SK-N-SH (cell line): ENCODE data around the gene PAWR. TPM values are rescaled to one million over a fixed set of nuclear protein-coding genes. Genes with fewer than 3 reads are reported as not detected.

Experiments
- CTCF ChIA-PET: fragments of 300-600, 350-600 bp; formaldehyde crosslinking; extraction: SDS; loops from one replicate; lab custom pipeline; 2021; lab: Yijun Ruan, JAX
- POLR2A ChIA-PET: fragments of 350-600 bp; sonication (Branson Sonifier 250); formaldehyde crosslinking; extraction: SDS; loops from one replicate; lab custom pipeline; 2020; ENCODE audit warnings: antibody characterized with exemption, inconsistent platforms; lab: Yijun Ruan, JAX
- DNase-seq: peaks from one replicate; pipeline ENCODE4 v3.0.0; 2012
- H2AFZ ChIP-seq: fragments of 200-600 bp; sonication (generic); 2 replicates; pipeline ENCODE4 v1.8.1; 2016; ENCODE audit warnings: antibody characterized with exemption, mild to moderate bottlenecking, low read depth
- H3F3A ChIP-seq: fragments of 200-600 bp; sonication (generic); replicated peaks from 2 replicates; pipeline ENCODE3; 2016; ENCODE audit warnings: antibody characterized with exemption, mild to moderate bottlenecking; ENCODE audit not compliant: insufficient read depth
- H3K27ac ChIP-seq, 2 experiments: fragments of 200-500 bp in 1 of 2; fragments of 200-600 bp in 1 of 2; sonication (Bioruptor generic) in 1 of 2; sonication (generic), shearing (Covaris generic) in 1 of 2; 2 replicates each; pipeline versions ENCODE4 v1.5.1 to v1.6.1; 2014 to 2016; ENCODE audit warnings: low read depth in 2 of 2, inconsistent platforms in 1 of 2, low read length in 1 of 2, mild to moderate bottlenecking in 1 of 2, mixed read lengths in 1 of 2
- H3K27me3 ChIP-seq: fragments of 200-600 bp; sonication (generic), shearing (Covaris generic); 2 replicates; pipeline ENCODE4 v1.6.1; 2016; ENCODE audit warnings: mixed run types; ENCODE audit not compliant: insufficient read depth
- H3K36me3 ChIP-seq, 2 experiments: fragments of 200-500 bp in 1 of 2; fragments of 200-600 bp in 1 of 2; sonication (Bioruptor generic) in 1 of 2; sonication (generic) in 1 of 2; replicated peaks in 1 of 2; 2 replicates each; pipeline versions ENCODE3 to v1.5.1; 2014 to 2016; ENCODE audit warnings: low read length in 1 of 2, mild to moderate bottlenecking in 1 of 2; ENCODE audit not compliant: insufficient read depth in 2 of 2, control insufficient read depth in 1 of 2
- H3K4me1 ChIP-seq, 2 experiments: fragments of 200-500 bp in 1 of 2; fragments of 200-600 bp in 1 of 2; sonication (Bioruptor generic) in 1 of 2; sonication (generic), shearing (Covaris generic) in 1 of 2; 2 replicates each; pipeline versions ENCODE4 v1.5.1 to v1.6.1; 2014 to 2016; ENCODE audit warnings: low read depth in 1 of 2, low read length in 1 of 2, mixed run types in 1 of 2; ENCODE audit not compliant: insufficient read depth in 2 of 2, control insufficient read depth in 1 of 2
- H3K4me2 ChIP-seq: fragments of 200-600 bp; sonication (generic), shearing (Covaris generic); 2 replicates; pipeline ENCODE4 v1.6.1; 2017; ENCODE audit warnings: mixed run types
- H3K4me3 ChIP-seq, 2 experiments: fragments of 200-500 bp in 1 of 2; fragments of 200-600 bp in 1 of 2; sonication (Bioruptor generic) in 1 of 2; sonication (generic), shearing (Covaris generic) in 1 of 2; 2 replicates each; pipeline versions ENCODE4 v1.5.1 to v1.8.1; 2014 to 2016; ENCODE audit warnings: low read depth in 2 of 2, inconsistent platforms in 1 of 2, low read length in 1 of 2, mild to moderate bottlenecking in 1 of 2, mixed read lengths in 1 of 2, moderate library complexity in 1 of 2
- H3K79me2 ChIP-seq: fragments of 200-600 bp; sonication (generic); 2 replicates; pipeline ENCODE4 v1.8.1; 2017; ENCODE audit warnings: mild to moderate bottlenecking; ENCODE audit not compliant: insufficient read depth
- H3K9ac ChIP-seq: fragments of 200-600 bp; sonication (generic); 2 replicates; pipeline ENCODE4 v1.6.1; 2017; ENCODE audit warnings: mixed run types
- H3K9me2 ChIP-seq: fragments of 200-600 bp; sonication (generic); 2 replicates; pipeline ENCODE4 v1.6.1; 2017; ENCODE audit warnings: mixed run types
- H3K9me3 ChIP-seq: fragments of 200-600 bp; sonication (generic); 2 replicates; pipeline ENCODE4 v1.6.1; 2017; ENCODE audit warnings: mixed run types, mild to moderate bottlenecking, moderate library complexity
- H4K20me1 ChIP-seq: fragments of 200-600 bp; sonication (generic); 2 replicates; pipeline ENCODE4 v1.6.1; 2017; ENCODE audit warnings: mild to moderate bottlenecking, mixed run types; ENCODE audit not compliant: insufficient read depth
- CHD2 ChIP-seq: fragments of 150-350 bp; IDR thresholded peaks from 2 replicates; pipeline ENCODE4 v1.6.1; 2018; ENCODE audit warnings: low read length; ENCODE audit not compliant: partially characterized antibody
- ELF1 ChIP-seq: IDR thresholded peaks from 2 replicates; pipeline ENCODE4 v1.4.0; 2012
- EZH2phosphoT487 ChIP-seq: fragments of 200-600 bp; sonication (generic); IDR thresholded peaks from 2 replicates; pipeline ENCODE4 v1.6.1; 2017; ENCODE audit warnings: low read depth, mixed run types, mild to moderate bottlenecking, antibody characterized with exemption, moderate library complexity, borderline replicate concordance
- FOXJ3 ChIP-seq: sonication (generic); formaldehyde crosslinking; IDR thresholded peaks from 2 replicates; pipeline ENCODE4 v1.5.1; 2020; ENCODE audit warnings: mild to moderate bottlenecking, missing genetic modification reagents
- GABPA ChIP-seq: IDR thresholded peaks from 2 replicates; pipeline ENCODE4 v1.4.0; 2012; ENCODE audit warnings: low read depth, mild to moderate bottlenecking
- JUND ChIP-seq: IDR thresholded peaks from 2 replicates; pipeline ENCODE4 v1.4.0; 2012
- MEF2A ChIP-seq: IDR thresholded peaks from 2 replicates; pipeline ENCODE4 v1.4.0; 2012; ENCODE audit warnings: low read depth, borderline replicate concordance
- MXI1 ChIP-seq: IDR thresholded peaks from 2 replicates; pipeline ENCODE4 v1.6.1; 2012; ENCODE audit warnings: mild to moderate bottlenecking, low read depth, low read length, improper control_type of control experiment
- NRF1 ChIP-seq: IDR thresholded peaks from 2 replicates; pipeline ENCODE4 v1.6.1; 2012; ENCODE audit warnings: low read depth, mild to moderate bottlenecking, low read length
- POLR2AphosphoS5 ChIP-seq: IDR thresholded peaks from 2 replicates; pipeline ENCODE4 v1.6.1; 2012; ENCODE audit warnings: low read depth, low read length
- RAD21 ChIP-seq: IDR thresholded peaks from 2 replicates; pipeline ENCODE4 v1.6.1; 2012; ENCODE audit warnings: mild to moderate bottlenecking, low read length
- RCOR1 ChIP-seq: fragments of 150-350 bp; IDR thresholded peaks from 2 replicates; pipeline ENCODE4 v1.6.1; 2017; ENCODE audit warnings: antibody characterized with exemption, low read length
- RXRA ChIP-seq: IDR thresholded peaks from 2 replicates; pipeline ENCODE4 v1.4.0; 2012; ENCODE audit warnings: low read depth, mild to moderate bottlenecking, borderline replicate concordance
- TCF12 ChIP-seq: IDR thresholded peaks from 2 replicates; pipeline ENCODE4 v1.4.0; 2012
- TEAD4 ChIP-seq: IDR thresholded peaks from 2 replicates; pipeline ENCODE4 v1.4.0; 2012; ENCODE audit warnings: mild to moderate bottlenecking, borderline replicate concordance; ENCODE audit not compliant: insufficient read depth
- YY1 ChIP-seq: IDR thresholded peaks from 2 replicates; pipeline ENCODE4 v1.4.0; 2012; ENCODE audit warnings: low read depth, mild to moderate bottlenecking
- WGBS: methylation state at CpG from one replicate; pipeline ENCODE4 v1.1.6; 2017; ENCODE audit warnings: low lambda C conversion rate; 5-methylcytosine and 5-hydroxymethylcytosine counted together
- polyA plus RNA-seq, 3 experiments: library from polyadenylated mRNA; depleted of rRNA; stranded (reverse); fragments of >200 nt; gene quantifications; 2 replicates each; pipeline ENCODE4 v1.2.3, GENCODE V29; 2012
- TF ChIP-seq, protein P1 (sequence below): IDR thresholded peaks from 2 replicates; pipeline ENCODE4; 2012
- TF ChIP-seq, protein P2 (sequence below): fragments of 150-350 bp; IDR thresholded peaks from 2 replicates; pipeline ENCODE4 v1.6.1; 2017; ENCODE audit warnings: antibody characterized with exemption, low read length, low read depth, borderline replicate concordance
- TF ChIP-seq, protein P3 (sequence below): IDR thresholded peaks from 2 replicates; pipeline ENCODE4 v1.4.0; 2012; ENCODE audit warnings: low read depth
- TF ChIP-seq, protein P4 (sequence below): IDR thresholded peaks from 2 replicates; pipeline ENCODE4 v1.6.1; 2012; ENCODE audit warnings: mild to moderate bottlenecking, low read depth, low read length, moderate library complexity

The PAWR gene
- polyA plus RNA-seq, 1 of the 3 experiments (the other 2 are of a cell fraction) = 1.8 TPM

DNA sequence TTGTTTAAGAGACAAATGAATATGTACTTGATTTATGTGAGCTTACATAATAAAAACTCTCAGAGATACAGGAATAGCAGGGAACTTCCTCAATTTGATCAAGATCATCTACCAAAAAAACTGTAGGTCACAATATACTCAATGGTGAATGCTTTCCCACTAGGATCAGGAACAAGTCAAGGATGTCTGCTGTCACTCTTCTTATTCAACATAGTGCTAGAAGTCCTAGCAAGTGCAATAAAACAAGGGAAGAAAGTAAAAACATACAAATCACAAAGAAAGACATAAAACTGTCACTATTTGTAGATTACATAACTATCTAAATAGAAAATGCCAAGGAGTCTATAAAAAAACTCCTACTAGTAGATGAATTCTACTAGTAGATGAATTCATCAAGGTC lies 41.9 kb upstream of the PAWR start:
- no peak overlapping the region for H2AFZ ChIP-seq
- peaks cover 1% of the 10 kb centered on the region for H3F3A ChIP-seq
- H3K9me3 ChIP-seq = 0 out of 2 replicates have a peak, but pooled peaks cover 6% of the 10 kb centered on the region
- no peak overlapping the region for H3K9ac ChIP-seq
- no peaks in the 10 kb centered on the region for H3K36me3 ChIP-seq
- no peak overlapping the region for H3K27ac ChIP-seq
- H3K4me3 ChIP-seq = no peak overlapping the region
- no peak overlapping the region for H3K4me2 ChIP-seq
- POLR2A ChIA-PET = no interaction called here
- no peak for TF ChIP-seq GABPA
- no peak for TF ChIP-seq CHD2
- TF ChIP-seq JUND = no peak
- TF ChIP-seq TEAD4 = no peak
- TF ChIP-seq YY1 = no peak
- no peak for TF ChIP-seq NRF1
- no peak for TF ChIP-seq EZH2phosphoT487
- TF ChIP-seq RAD21 = no peak
- TF ChIP-seq, protein P1, sequence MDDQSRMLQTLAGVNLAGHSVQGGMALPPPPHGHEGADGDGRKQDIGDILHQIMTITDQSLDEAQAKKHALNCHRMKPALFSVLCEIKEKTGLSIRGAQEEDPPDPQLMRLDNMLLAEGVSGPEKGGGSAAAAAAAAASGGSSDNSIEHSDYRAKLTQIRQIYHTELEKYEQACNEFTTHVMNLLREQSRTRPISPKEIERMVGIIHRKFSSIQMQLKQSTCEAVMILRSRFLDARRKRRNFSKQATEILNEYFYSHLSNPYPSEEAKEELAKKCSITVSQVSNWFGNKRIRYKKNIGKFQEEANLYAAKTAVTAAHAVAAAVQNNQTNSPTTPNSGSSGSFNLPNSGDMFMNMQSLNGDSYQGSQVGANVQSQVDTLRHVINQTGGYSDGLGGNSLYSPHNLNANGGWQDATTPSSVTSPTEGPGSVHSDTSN = no peak
- TF ChIP-seq RCOR1 = no peak
- TF ChIP-seq MXI1 = no peak
- no peak for TF ChIP-seq FOXJ3 (CRISPR knock-in tag)
- no peak for TF ChIP-seq POLR2AphosphoS5
- TF ChIP-seq, protein P2, sequence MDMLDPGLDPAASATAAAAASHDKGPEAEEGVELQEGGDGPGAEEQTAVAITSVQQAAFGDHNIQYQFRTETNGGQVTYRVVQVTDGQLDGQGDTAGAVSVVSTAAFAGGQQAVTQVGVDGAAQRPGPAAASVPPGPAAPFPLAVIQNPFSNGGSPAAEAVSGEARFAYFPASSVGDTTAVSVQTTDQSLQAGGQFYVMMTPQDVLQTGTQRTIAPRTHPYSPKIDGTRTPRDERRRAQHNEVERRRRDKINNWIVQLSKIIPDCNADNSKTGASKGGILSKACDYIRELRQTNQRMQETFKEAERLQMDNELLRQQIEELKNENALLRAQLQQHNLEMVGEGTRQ = no peak
- CTCF ChIA-PET = no interaction called here
- no peaks in the 10 kb centered on the region for H3K79me2 ChIP-seq
- H4K20me1 ChIP-seq = no peaks in the 10 kb centered on the region
- H3K4me1 ChIP-seq = no peaks in the 10 kb centered on the region
- no peaks in the 10 kb centered on the region for H3K27me3 ChIP-seq
- no peak for DNase-seq
- no peaks in the 10 kb centered on the region for H3K9me2 ChIP-seq

DNA sequence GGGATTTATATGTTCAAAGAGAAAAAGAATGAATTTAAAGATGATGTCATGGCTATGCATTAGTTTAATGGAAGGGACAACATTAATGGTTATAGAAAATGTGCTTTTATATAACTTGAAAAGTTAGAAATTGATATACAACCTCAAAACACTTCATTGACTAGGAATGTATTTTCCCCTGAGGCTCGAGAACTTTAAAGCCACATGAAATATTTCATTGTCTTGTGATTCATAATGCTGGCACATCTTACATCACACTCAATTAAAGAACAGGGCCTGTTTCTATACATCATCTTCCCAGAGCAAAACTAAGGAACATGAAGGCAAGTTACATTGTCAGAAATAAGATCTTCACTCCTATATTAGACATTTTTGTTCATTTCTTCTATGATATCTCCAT lies 35.2 kb upstream of the PAWR start:
- ChIA-PET POLR2A (interaction anchor here (0.6 kb wide), 1 partner anchor 373 kb away, joined by 3 read pairs; no protein-coding TSS in a partner anchor), CTCF (interaction anchor here (1.0 kb wide), 1 partner anchor 12 kb away, joined by 3 read pairs; no protein-coding TSS in a partner anchor)
- no peak overlapping the region for H3K4me3 ChIP-seq
- no peaks in the 10 kb centered on the region for H4K20me1 ChIP-seq
- DNase-seq = no peak
- H3K9me3 ChIP-seq = no peaks in the 10 kb centered on the region
- H3K9ac ChIP-seq = no peak overlapping the region
- no peak overlapping the region for H2AFZ ChIP-seq
- H3K36me3 ChIP-seq = no peaks in the 10 kb centered on the region
- no peaks in the 10 kb centered on the region for H3K9me2 ChIP-seq
- H3K4me2 ChIP-seq = no peak overlapping the region
- H3K27ac ChIP-seq = no peak overlapping the region
- H3K4me1 ChIP-seq = no peaks in the 10 kb centered on the region
- no peaks in the 10 kb centered on the region for H3F3A ChIP-seq
- 0% methylated on average over 1 of the region's 1 CpG for WGBS
- no peak for TF ChIP-seq ELF1
- TF ChIP-seq, protein P1 = peak; percentile 38; the same call in 1 of the 2 replicates
- peak; percentile 5; the same call in 1 of the 2 replicates for TF ChIP-seq TCF12
- no peak for TF ChIP-seq RCOR1
- TF ChIP-seq, protein P3, sequence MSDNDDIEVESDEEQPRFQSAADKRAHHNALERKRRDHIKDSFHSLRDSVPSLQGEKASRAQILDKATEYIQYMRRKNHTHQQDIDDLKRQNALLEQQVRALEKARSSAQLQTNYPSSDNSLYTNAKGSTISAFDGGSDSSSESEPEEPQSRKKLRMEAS = no peak
- TF ChIP-seq, protein P4, sequence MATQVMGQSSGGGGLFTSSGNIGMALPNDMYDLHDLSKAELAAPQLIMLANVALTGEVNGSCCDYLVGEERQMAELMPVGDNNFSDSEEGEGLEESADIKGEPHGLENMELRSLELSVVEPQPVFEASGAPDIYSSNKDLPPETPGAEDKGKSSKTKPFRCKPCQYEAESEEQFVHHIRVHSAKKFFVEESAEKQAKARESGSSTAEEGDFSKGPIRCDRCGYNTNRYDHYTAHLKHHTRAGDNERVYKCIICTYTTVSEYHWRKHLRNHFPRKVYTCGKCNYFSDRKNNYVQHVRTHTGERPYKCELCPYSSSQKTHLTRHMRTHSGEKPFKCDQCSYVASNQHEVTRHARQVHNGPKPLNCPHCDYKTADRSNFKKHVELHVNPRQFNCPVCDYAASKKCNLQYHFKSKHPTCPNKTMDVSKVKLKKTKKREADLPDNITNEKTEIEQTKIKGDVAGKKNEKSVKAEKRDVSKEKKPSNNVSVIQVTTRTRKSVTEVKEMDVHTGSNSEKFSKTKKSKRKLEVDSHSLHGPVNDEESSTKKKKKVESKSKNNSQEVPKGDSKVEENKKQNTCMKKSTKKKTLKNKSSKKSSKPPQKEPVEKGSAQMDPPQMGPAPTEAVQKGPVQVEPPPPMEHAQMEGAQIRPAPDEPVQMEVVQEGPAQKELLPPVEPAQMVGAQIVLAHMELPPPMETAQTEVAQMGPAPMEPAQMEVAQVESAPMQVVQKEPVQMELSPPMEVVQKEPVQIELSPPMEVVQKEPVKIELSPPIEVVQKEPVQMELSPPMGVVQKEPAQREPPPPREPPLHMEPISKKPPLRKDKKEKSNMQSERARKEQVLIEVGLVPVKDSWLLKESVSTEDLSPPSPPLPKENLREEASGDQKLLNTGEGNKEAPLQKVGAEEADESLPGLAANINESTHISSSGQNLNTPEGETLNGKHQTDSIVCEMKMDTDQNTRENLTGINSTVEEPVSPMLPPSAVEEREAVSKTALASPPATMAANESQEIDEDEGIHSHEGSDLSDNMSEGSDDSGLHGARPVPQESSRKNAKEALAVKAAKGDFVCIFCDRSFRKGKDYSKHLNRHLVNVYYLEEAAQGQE = no peak
- TF ChIP-seq RXRA = no peak
- TF ChIP-seq EZH2phosphoT487 = no peak
- no peak for TF ChIP-seq GABPA
- TF ChIP-seq, protein P2 = no peak
- no peak for TF ChIP-seq MEF2A
- no peaks in the 10 kb centered on the region for H3K79me2 ChIP-seq
- no peaks in the 10 kb centered on the region for H3K27me3 ChIP-seq
